ENCODE data around the gene SUSD3.

Gene SUSD3

DNA sequence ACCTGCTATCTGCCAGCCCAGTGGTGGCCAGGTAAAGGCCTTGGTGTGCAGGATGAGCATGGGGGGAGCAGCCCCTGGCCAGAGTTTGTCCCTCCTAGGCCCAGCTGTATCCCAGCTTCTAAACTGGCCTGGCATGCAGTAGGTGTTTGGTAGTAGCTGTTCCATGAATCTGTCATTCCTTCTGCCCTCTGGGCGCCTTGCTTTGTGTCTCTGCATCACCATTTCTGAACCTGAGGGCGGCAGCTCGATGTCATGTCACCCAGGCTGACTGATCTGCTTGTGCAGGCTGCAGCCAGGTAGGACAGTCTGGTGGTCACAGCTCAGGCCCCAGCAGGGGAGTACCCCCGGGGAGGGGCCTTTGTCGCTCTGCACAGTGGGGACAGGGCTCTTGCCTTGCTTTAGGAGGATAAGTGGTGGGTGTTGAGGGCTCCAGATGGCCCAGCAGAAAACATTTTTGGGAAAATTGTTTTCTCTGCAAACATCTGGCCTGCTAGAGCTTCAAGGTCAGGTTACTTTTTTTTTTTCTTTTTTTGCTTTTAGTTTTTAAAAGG lies 4.6 kb upstream of the SUSD3 start:
- DNase-seq (ENCODE audit: low read depth): no peak

- no peak for DNase-seq (ENCODE audit: low read depth)
Observed at GRCh38 chr9:93054758-93055704, 3.5 kb upstream of the SUSD3 start.

DNA sequence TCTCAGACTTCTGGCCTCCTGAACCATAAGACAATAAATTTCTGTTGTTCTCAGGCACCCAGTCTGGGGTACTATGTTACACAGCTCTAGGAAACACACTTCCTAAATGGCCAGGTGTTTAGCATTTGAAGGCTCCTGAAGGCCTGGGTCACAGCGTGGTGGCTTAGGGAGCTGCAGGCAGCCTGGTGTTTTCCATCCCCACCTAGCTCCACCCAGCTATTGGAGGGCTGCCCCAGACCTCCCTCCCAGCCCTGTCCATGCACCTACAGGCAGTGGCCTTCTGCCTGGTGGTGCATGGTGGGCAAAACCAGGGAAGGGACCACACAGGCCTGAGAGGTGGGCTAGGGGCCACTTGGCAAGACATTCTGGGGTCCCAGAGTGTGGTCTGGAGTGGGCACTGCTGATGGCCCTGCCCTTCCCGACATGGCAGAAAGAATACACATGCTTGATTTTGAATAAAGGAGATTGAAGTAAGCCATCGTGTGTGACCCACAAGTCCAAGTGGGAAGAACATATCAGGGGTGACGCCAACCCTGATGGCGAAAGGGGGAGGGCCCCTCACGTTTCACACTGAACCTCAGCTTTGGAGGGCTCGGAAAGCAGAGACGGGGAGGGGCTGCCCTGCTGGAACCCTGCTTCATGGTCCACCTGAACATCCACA lies 1.3 kb upstream of the SUSD3 start:
- DNase-seq (ENCODE audit: low read depth): no peak

- no peak for DNase-seq (ENCODE audit: low read depth)
Observed at GRCh38 chr9:93057703-93058354, 672 bp upstream of the SUSD3 start.

GRCh38 chr9:93059011-93059714 lies 662 bp downstream of the SUSD3 start:
- no peak for DNase-seq (ENCODE audit: low read depth)

DNA sequence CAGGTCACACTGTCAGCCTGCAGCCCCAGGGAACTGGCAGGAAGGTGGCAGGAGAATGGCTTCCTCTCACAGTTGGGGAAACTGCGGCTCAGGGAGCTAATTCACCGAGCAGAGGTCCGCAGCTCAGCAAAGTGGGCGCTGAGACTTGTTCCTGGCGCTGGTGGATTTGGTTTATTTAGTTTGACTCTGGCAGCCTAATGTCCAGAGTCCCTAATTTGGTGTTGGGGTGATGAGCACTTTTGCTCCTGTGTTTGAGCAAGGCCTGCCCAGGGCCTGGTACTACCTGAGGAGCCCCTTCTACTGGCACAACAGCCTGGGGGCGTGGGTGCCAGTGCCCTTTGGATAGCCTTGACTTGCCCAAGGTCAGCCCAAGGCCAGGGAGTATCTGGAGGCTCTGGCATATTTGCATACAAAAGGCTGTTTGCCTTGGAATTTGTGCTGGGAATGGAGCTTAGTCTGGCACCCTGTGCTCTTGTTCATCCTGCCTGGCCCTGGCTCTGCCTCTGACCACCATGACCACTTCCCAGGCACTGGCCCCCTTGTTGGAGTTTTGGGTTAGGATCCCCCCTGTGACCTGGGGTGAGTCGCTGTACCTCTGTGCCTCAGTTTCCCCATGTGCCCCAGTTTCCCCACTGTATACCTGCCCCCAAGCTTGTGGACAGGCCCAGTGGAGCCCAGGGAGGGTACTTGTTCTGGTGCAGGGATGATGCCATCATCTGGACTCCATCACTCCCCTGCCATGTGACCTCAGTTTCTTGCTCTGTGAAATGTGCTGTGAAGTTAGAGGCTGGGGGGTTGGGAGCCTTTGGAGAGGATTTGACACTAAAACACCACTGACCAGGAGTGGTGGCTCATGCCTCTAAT lies 1.4 kb downstream of the SUSD3 start:
- DNase-seq (ENCODE audit: low read depth): no peak

DNA sequence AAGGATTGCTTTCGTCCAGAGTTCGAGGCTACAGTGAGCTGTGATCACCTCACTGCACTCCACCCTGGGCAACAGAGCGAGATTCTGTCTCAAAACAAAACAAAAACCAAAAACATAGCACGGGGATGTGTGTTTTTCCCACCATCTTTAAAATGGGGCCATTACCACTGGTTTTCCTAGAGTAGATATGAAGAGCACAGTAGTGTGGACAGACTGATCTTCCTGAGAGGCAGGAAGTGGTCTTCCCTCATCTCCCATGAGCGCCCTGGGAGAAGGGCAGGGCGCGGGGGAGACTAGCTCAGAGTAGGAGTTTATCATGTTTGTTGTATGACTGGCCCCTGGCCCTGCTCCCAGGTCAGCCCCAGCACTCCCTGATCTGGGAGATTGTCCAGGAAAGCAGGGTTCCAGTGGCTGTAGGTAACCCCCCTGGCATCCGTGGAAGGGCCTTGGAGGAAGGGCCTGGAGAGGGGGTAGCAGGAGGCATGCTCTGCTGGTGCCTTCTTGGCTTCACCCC lies 2.3 kb downstream of the SUSD3 start:
- DNase-seq (ENCODE audit: low read depth): peak; percentile 17

GRCh38 chr9:93061260-93061751 lies 2.8 kb downstream of the SUSD3 start:
- no peak for DNase-seq (ENCODE audit: low read depth)

DNA sequence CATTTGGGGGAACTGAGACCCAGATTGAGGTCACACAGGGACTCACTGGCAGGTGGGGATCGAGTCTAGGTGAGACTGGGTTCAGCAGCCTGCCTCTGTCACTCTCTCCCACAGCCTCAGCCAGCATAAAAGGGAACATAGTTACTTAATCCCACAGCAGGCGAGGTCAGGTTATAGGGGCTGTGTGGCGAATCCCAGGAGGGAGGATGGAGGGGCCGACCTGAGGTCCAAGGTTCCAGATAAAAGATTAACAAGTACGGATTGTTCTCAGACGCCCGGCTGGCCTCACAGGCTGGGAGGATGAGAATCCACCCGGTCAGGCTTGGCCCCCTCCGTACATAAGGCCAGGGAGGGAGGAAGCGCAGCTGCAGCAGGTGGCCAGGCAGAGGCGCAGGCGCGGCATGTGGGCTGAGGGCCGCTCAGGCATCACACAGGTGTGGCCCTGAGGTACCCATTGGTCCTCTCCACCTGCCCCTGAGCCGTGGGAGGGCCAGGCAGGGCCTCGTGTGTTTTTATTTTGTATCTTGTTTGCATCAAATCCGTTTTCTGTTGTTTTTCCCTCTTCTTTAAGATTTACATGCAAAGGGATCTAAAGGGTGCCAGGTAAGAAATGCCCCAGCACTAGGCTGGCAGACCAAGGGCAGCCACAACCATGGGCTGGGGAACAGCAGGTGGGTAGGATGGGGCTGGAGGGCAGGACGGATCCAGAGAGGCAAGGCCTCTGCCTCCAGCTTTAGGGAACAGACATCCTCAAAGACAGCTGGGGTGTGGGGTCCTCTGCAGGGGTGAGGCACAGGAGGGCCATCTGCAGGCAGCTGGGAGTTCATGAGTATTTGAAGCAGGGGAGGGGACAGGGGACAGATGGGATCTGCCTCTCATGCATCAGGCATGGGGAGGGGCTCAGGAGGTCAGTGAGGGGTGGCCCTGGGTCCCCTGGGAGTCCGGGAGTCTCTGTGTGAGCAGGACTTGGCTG lies 3.6 kb downstream of the SUSD3 start:
- no peak for DNase-seq (ENCODE audit: low read depth)

DNA sequence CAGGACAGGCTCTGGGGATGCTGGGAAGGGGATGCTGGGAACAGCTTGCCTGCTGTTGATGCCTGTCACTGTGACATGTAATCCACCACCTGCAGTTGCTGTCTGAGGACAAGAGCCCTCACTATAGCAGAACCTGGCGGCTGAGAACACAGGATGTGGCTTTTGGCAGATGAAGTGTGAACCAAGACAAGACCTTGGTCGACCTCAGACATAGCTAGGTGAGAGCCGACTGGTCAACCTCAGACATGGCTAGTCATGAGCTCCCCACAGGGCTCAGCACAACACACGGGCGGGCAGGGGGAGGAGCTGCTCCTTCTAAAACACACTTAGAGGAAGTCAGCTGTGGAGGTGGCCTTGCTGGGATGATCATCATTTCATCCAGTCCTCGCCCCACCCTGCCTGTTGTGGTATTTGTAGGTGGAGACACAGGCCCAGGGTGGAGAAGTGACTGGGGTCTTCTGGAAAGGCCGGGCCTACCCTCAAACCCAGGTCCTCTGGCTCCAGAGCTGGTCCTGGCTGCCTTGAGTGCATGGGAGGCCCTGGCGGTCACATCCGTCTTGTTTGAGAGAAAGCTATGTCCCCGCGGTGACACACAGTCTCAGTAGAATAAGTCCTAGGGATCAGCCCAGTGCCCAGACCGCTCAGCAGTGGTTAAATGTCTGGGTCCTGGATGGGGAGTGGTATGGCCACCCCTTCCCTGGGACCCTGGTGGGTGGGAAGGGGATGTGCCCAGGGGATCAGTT lies 6.1 kb downstream of the SUSD3 start:
- DNase-seq (ENCODE audit: low read depth): peak; percentile 18

GRCh38 chr9:93065135-93065720 lies 6.7 kb downstream of the SUSD3 start:
- no peak for DNase-seq (ENCODE audit: low read depth)

- DNase-seq (ENCODE audit: low read depth): no peak
Observed at GRCh38 chr9:93066978-93067603, 8.6 kb downstream of the SUSD3 start.

DNA sequence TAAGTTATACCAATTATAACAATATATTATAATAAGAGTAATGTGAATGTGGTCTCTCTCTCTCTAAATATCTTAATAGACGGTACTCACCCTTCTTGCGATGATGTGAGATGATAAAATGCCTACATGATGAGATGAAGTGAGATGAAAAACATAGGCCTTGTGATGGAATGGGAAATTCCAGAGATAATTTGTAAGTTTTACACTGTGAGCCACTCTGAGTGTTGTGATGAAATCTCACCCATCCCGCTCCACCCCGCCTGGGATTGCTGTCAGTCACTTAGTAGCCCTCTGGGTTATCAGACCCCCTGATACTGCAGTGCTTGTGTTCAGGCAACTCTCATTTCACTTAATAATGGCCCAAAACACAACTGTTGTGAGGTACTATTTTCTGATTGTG lies 10.5 kb downstream of the SUSD3 start:
- DNase-seq (ENCODE audit: low read depth): no peak

GRCh38 chr9:93071464-93071863 lies 13.0 kb downstream of the SUSD3 start:
- peak; percentile 28 for DNase-seq (ENCODE audit: low read depth)

DNA sequence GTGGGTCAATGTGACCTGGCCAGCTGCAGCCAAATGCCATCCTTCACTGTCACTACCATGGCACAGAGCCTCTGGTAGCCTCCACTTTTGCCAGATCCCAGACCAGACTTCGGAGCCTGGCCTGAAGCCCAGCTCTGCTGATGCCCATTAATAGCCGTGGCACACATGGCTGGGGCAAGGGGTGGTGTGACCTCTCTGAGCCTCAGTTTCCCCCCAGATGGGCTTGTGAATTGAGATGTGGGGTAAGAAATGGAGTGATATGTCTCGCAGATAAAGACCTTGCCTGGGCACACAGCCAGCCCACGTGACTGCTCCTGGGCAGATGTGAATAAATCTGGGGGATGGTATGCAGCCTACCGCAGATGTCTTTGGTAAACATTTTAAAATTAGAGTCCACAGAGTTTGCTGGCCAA lies 13.9 kb downstream of the SUSD3 start:
- peak; percentile 62 for DNase-seq (ENCODE audit: low read depth)

GRCh38 chr9:93076101-93076791 lies 17.7 kb downstream of the SUSD3 start:
- DNase-seq (ENCODE audit: low read depth): no peak

DNA sequence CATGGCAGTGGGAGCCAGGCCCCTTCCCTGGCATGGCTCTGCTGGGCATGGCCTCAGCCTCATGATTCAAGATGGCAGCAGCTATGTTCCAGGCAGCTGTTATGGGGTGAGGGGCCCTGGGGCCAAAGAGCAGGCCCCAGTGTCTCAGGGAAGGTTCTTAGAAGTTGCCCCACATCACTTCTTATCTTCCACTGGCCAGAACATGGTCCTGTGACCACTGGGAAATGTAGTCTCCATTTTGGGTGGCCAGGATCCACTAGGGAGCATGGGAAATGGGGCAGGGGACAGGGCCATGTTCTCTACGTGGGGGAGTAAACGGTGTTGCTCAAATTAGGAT lies 18.3 kb downstream of the SUSD3 start:
- no peak for DNase-seq (ENCODE audit: low read depth)

All from iris pigment epithelial cell (primary cell).